ENCODE results near the gene EFEMP1. TPM values are rescaled to one million over a fixed set of nuclear protein-coding genes. Genes with fewer than 3 reads are reported as not detected.

The EFEMP1 gene
- polyA plus RNA-seq, 1 of the 3 experiments (the other 2 are of a cell fraction) = 1,015 TPM

DNA sequence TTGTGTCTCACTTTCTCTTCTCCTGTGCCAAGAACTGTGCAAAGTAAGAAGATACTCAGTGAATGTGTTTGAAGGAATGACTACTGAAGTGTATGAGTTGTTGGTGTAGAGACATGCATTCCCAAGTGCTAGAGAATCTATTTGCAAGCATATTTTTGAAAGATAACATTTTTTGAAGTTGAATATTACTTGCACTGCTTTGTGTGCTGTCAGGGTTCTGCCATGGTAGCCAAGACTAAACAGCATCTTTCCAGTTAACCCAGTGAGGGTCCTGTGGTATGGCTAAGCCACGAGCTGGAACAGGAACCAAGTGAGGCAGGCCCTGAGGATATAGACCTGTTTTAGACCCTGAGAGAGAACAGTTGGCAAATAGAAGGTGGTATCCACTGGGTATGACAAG, 35.2 kb upstream of the EFEMP1 start:
- no peaks in the 10 kb centered on the region for H3F3A ChIP-seq (replicated peaks; ENCODE audit: insufficient read depth)
- no peak overlapping the region for H3K4me2 ChIP-seq
- TF ChIP-seq FOSL2 (IDR thresholded peaks at IDR 0.05; ENCODE audit: borderline replicate concordance, low read depth) (no peak), GABPA (IDR thresholded peaks at IDR 0.05; ENCODE audit: low read depth) (no peak), NFIC (IDR thresholded peaks at IDR 0.05; ENCODE audit: borderline replicate concordance) (no peak), TCF12 (IDR thresholded peaks at IDR 0.05) (no peak), RXRA (IDR thresholded peaks at IDR 0.05; ENCODE audit: borderline replicate concordance, low read depth) (no peak), JUND (IDR thresholded peaks at IDR 0.05) (no peak), FOXJ3 (CRISPR knock-in tag; IDR thresholded peaks at IDR 0.05) (no peak), GATA2 (CRISPR knock-in tag; IDR thresholded peaks at IDR 0.05) (no peak), MEF2A (IDR thresholded peaks at IDR 0.05; ENCODE audit: borderline replicate concordance, low read depth) (no peak), YY1 (IDR thresholded peaks at IDR 0.05; ENCODE audit: low read depth) (no peak), EZH2phosphoT487 (IDR thresholded peaks at IDR 0.05; ENCODE audit: borderline replicate concordance, low read depth) (no peak), FOXM1 (IDR thresholded peaks at IDR 0.05; ENCODE audit: low read depth) (no peak), RCOR1 (IDR thresholded peaks at IDR 0.05; ENCODE audit: low read length) (no peak), MXI1 (IDR thresholded peaks at IDR 0.05; ENCODE audit: low read depth, low read length) (no peak)
- TF ChIP-seq, protein P1, sequence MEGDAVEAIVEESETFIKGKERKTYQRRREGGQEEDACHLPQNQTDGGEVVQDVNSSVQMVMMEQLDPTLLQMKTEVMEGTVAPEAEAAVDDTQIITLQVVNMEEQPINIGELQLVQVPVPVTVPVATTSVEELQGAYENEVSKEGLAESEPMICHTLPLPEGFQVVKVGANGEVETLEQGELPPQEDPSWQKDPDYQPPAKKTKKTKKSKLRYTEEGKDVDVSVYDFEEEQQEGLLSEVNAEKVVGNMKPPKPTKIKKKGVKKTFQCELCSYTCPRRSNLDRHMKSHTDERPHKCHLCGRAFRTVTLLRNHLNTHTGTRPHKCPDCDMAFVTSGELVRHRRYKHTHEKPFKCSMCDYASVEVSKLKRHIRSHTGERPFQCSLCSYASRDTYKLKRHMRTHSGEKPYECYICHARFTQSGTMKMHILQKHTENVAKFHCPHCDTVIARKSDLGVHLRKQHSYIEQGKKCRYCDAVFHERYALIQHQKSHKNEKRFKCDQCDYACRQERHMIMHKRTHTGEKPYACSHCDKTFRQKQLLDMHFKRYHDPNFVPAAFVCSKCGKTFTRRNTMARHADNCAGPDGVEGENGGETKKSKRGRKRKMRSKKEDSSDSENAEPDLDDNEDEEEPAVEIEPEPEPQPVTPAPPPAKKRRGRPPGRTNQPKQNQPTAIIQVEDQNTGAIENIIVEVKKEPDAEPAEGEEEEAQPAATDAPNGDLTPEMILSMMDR (IDR thresholded peaks at IDR 0.05) = no peak
- TF ChIP-seq, protein P2, sequence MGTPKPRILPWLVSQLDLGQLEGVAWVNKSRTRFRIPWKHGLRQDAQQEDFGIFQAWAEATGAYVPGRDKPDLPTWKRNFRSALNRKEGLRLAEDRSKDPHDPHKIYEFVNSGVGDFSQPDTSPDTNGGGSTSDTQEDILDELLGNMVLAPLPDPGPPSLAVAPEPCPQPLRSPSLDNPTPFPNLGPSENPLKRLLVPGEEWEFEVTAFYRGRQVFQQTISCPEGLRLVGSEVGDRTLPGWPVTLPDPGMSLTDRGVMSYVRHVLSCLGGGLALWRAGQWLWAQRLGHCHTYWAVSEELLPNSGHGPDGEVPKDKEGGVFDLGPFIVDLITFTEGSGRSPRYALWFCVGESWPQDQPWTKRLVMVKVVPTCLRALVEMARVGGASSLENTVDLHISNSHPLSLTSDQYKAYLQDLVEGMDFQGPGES (IDR thresholded peaks at IDR 0.05; ENCODE audit: low read depth, low read length) = no peak
- no peak overlapping the region for H3K27ac ChIP-seq (ENCODE audit: low read depth in 2 of 2, low read length in 1 of 2)
- no peaks in the 10 kb centered on the region for H3K79me2 ChIP-seq (ENCODE audit: insufficient read depth)
- H3K9me2 ChIP-seq = no peaks in the 10 kb centered on the region
- CTCF ChIA-PET = interaction anchor here (0.8 kb wide), 1 partner anchor 187 kb away, joined by 3 read pairs; no protein-coding TSS in a partner anchor
- no peak overlapping the region for H3K4me3 ChIP-seq (ENCODE audit: low read depth in 2 of 2, low read length in 1 of 2)
- DNase-seq = no peak
- POLR2A ChIA-PET = no interaction called here
- no peaks in the 10 kb centered on the region for H3K36me3 ChIP-seq (replicated peaks in 1 of 2; ENCODE audit: control insufficient read depth in 1 of 2, insufficient read depth in 2 of 2, low read length in 1 of 2)
- WGBS (ENCODE audit: low lambda C conversion rate) = 64% methylated on average over 1 of the region's 1 CpG
- H4K20me1 ChIP-seq (ENCODE audit: insufficient read depth) = no peaks in the 10 kb centered on the region
- no peak overlapping the region for H2AFZ ChIP-seq (ENCODE audit: low read depth)
- H3K4me1 ChIP-seq (ENCODE audit: control insufficient read depth in 1 of 2, insufficient read depth in 2 of 2, low read depth in 1 of 2, low read length in 1 of 2) = peaks cover 0 to 11% of the 10 kb centered on the region in 2 experiments; a peak in 1 of 4 replicates
- H3K9ac ChIP-seq = no peak overlapping the region
- peaks cover 6% of the 10 kb centered on the region; the same call in 1 of the 2 replicates for H3K9me3 ChIP-seq
- H3K27me3 ChIP-seq (ENCODE audit: insufficient read depth) = no peaks in the 10 kb centered on the region

DNA sequence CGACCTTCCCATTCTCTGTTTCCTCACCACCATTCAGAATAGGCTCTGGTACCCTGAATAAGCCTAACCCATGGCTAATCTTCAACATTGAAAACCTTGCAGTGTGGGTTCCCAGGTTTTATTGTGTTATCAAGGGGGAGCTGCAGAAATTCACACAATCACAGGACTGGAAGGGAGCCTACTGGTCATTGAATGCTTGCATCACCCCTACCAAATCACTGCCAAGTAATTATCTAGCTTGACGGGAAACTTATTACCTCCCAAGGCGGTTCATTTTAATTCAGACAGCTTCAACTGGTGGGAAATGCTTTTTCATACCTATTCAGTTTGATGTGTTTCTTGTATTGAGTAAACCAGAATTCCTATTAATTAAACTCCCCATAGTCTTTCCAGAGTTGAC, 33.6 kb upstream of the EFEMP1 start:
- Histone ChIP-seq H3K9me2 (no peaks in the 10 kb centered on the region), H3K27me3 (ENCODE audit: insufficient read depth) (no peaks in the 10 kb centered on the region), H3K9ac (no peak overlapping the region), H3K27ac (ENCODE audit: low read depth in 2 of 2, low read length in 1 of 2) (no peak overlapping the region), H4K20me1 (ENCODE audit: insufficient read depth) (no peaks in the 10 kb centered on the region), H3F3A (replicated peaks; ENCODE audit: insufficient read depth) (no peaks in the 10 kb centered on the region), H3K9me3 (no peaks in the 10 kb centered on the region), H3K4me3 (ENCODE audit: low read depth in 2 of 2, low read length in 1 of 2) (no peak overlapping the region), H3K36me3 (replicated peaks in 1 of 2; ENCODE audit: control insufficient read depth in 1 of 2, insufficient read depth in 2 of 2, low read length in 1 of 2) (no peaks in the 10 kb centered on the region), H3K4me2 (no peak overlapping the region), H2AFZ (ENCODE audit: low read depth) (no peak overlapping the region), H3K79me2 (ENCODE audit: insufficient read depth) (no peaks in the 10 kb centered on the region), H3K4me1 (ENCODE audit: control insufficient read depth in 1 of 2, insufficient read depth in 2 of 2, low read depth in 1 of 2, low read length in 1 of 2) (peaks cover 0 to 11% of the 10 kb centered on the region in 2 experiments; a peak in 1 of 4 replicates)
- CTCF ChIA-PET = no interaction called here
- DNase-seq = no peak
- POLR2A ChIA-PET = no interaction called here
- WGBS (ENCODE audit: low lambda C conversion rate) = 63% methylated on average over 3 of the region's 3 CpGs
- TF ChIP-seq, protein P3, sequence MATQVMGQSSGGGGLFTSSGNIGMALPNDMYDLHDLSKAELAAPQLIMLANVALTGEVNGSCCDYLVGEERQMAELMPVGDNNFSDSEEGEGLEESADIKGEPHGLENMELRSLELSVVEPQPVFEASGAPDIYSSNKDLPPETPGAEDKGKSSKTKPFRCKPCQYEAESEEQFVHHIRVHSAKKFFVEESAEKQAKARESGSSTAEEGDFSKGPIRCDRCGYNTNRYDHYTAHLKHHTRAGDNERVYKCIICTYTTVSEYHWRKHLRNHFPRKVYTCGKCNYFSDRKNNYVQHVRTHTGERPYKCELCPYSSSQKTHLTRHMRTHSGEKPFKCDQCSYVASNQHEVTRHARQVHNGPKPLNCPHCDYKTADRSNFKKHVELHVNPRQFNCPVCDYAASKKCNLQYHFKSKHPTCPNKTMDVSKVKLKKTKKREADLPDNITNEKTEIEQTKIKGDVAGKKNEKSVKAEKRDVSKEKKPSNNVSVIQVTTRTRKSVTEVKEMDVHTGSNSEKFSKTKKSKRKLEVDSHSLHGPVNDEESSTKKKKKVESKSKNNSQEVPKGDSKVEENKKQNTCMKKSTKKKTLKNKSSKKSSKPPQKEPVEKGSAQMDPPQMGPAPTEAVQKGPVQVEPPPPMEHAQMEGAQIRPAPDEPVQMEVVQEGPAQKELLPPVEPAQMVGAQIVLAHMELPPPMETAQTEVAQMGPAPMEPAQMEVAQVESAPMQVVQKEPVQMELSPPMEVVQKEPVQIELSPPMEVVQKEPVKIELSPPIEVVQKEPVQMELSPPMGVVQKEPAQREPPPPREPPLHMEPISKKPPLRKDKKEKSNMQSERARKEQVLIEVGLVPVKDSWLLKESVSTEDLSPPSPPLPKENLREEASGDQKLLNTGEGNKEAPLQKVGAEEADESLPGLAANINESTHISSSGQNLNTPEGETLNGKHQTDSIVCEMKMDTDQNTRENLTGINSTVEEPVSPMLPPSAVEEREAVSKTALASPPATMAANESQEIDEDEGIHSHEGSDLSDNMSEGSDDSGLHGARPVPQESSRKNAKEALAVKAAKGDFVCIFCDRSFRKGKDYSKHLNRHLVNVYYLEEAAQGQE (IDR thresholded peaks at IDR 0.05; ENCODE audit: low read depth, low read length) = no peak
- TF ChIP-seq TAF1 (IDR thresholded peaks at IDR 0.05; ENCODE audit: borderline replicate concordance, low read depth, low read length) = no peak
- no peak for TF ChIP-seq MEF2A (IDR thresholded peaks at IDR 0.05; ENCODE audit: borderline replicate concordance, low read depth)
- TF ChIP-seq RFX5 (IDR thresholded peaks at IDR 0.05; ENCODE audit: low read length) = no peak
- TF ChIP-seq RXRA (IDR thresholded peaks at IDR 0.05; ENCODE audit: borderline replicate concordance, low read depth) = no peak
- TF ChIP-seq FOXJ3 (CRISPR knock-in tag; IDR thresholded peaks at IDR 0.05) = no peak
- TF ChIP-seq ELF1 (IDR thresholded peaks at IDR 0.05) = no peak
- TF ChIP-seq, protein P4, sequence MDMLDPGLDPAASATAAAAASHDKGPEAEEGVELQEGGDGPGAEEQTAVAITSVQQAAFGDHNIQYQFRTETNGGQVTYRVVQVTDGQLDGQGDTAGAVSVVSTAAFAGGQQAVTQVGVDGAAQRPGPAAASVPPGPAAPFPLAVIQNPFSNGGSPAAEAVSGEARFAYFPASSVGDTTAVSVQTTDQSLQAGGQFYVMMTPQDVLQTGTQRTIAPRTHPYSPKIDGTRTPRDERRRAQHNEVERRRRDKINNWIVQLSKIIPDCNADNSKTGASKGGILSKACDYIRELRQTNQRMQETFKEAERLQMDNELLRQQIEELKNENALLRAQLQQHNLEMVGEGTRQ (IDR thresholded peaks at IDR 0.05; ENCODE audit: borderline replicate concordance, low read depth, low read length) = no peak
- no peak for TF ChIP-seq NFIC (IDR thresholded peaks at IDR 0.05; ENCODE audit: borderline replicate concordance)

Data from SK-N-SH (cell line).